Panc1 (cell line): Measurements from ENCODE around the gene SPINK7. TPM values are rescaled to one million over a fixed set of nuclear protein-coding genes. Genes with fewer than 3 reads are reported as not detected.

Experiments used
- ATAC-seq: fragments of 200-7000 bp; cut with Tn5 transposase; 2 replicates; pipeline ENCODE4 v1.9.1; 2020; ENCODE audit warnings: mild to moderate bottlenecking, moderate library complexity
- BruUV-seq: library from RNA; stranded (reverse); fragments of 400-500 nt; replicated peaks from 2 replicates; lab custom pipeline; 2021; lab: Mats Ljungman, UMichigan
- CTCF ChIA-PET: fragments of 300-600 bp; sonication (Branson Sonifier 250); formaldehyde crosslinking; loops from one replicate; lab custom pipeline; 2022; ENCODE audit warnings: antibody characterized with exemption; lab: Charles Lee
- POLR2A ChIA-PET: fragments of 300-600 bp; sonication (Branson Sonifier 250); formaldehyde crosslinking; loops from one replicate; lab custom pipeline; 2022; ENCODE audit warnings: antibody characterized with exemption; lab: Charles Lee
- DNase-seq: peaks from one replicate; pipeline ENCODE4 v3.0.0-alpha.2; 2010; ENCODE audit warnings: low read depth, low spot score
- H3K27ac ChIP-seq: 2 replicates; pipeline ENCODE4 v1.5.1; 2011; ENCODE audit warnings: mild to moderate bottlenecking, low read length, inconsistent platforms
- H3K27me3 ChIP-seq: fragments of 200-500 bp; sonication (Bioruptor generic); 2 replicates; pipeline ENCODE4 v1.6.0; 2014; ENCODE audit warnings: low read length, inconsistent platforms; ENCODE audit not compliant: control insufficient read depth, insufficient read depth
- H3K36me3 ChIP-seq: fragments of 200-500 bp; sonication (Bioruptor generic); 2 replicates; pipeline ENCODE4 v1.5.1; 2014; ENCODE audit warnings: inconsistent platforms, mild to moderate bottlenecking, low read length, moderate library complexity; ENCODE audit not compliant: control insufficient read depth, insufficient read depth
- H3K4me1 ChIP-seq: 2 replicates; pipeline ENCODE4 v1.5.1; 2011; ENCODE audit warnings: inconsistent platforms, mild to moderate bottlenecking, low read length, moderate library complexity; ENCODE audit not compliant: control insufficient read depth, insufficient read depth
- H3K4me3 ChIP-seq, 2 experiments: 2 replicates each; pipeline ENCODE4 v1.5.1; 2011 to 2012; ENCODE audit warnings: low read depth in 2 of 2, low read length in 2 of 2, mild to moderate bottlenecking in 2 of 2, inconsistent platforms in 1 of 2, moderate library complexity in 1 of 2
- H3K9me3 ChIP-seq: fragments of 200-500 bp; sonication (Bioruptor generic); 2 replicates; pipeline ENCODE4 v1.5.1; 2014; ENCODE audit warnings: low read depth, mild to moderate bottlenecking, inconsistent platforms, low read length, moderate library complexity; ENCODE audit not compliant: control insufficient read depth, insufficient read depth
- POLR2AphosphoS5 ChIP-seq: IDR thresholded peaks from 2 replicates; pipeline ENCODE4 v1.6.1; 2012; ENCODE audit warnings: mild to moderate bottlenecking, low read depth, low read length, moderate library complexity
- SIN3A ChIP-seq: IDR thresholded peaks from 2 replicates; pipeline ENCODE4 v1.6.1; 2012; ENCODE audit warnings: low read depth, mild to moderate bottlenecking, low read length, moderate library complexity, borderline replicate concordance; ENCODE audit not compliant: insufficient read depth
- TCF7L2 ChIP-seq: IDR thresholded peaks from 2 replicates; pipeline ENCODE4 v1.6.1; 2011; ENCODE audit warnings: mild to moderate bottlenecking, low read depth, low read length, inconsistent platforms
- in situ Hi-C: cut with HindIII; loops from 2 replicates; pipeline ENCODE4 v1.10.0; 2016; ENCODE audit warnings: low sequenced_read_pairs, low pct_unique_long_range_greater_than_20kb
- intact Hi-C: fragments of 100-400 bp; cut with micrococcal nuclease; formaldehyde crosslinking; loops from one replicate; pipeline ENCODE4 v1.10.0; 2022; ENCODE audit not compliant: unreplicated experiment
- total RNA-seq: library from RNA; stranded (reverse); gene quantifications from one replicate; pipeline ENCODE4 v1.2.1, GENCODE V29; 2021; ENCODE audit not compliant: unreplicated experiment
- TF ChIP-seq, protein P1 (sequence below): fragments of 450-650 bp; IDR thresholded peaks from 2 replicates; pipeline ENCODE4 v1.5.1; 2017; ENCODE audit warnings: mild to moderate bottlenecking
- TF ChIP-seq, protein P2 (sequence below), 2 experiments: IDR thresholded peaks; 2 replicates each; pipeline ENCODE4 v1.6.1; 2011 to 2012; ENCODE audit warnings: low read depth in 2 of 2, control low read depth in 1 of 2, low read length in 1 of 2, mild to moderate bottlenecking in 1 of 2, moderate library complexity in 1 of 2; ENCODE audit not compliant: insufficient read depth in 1 of 2

Gene SPINK7
- total RNA-seq, 1 experiment from 2014 or later, result not detected

DNA sequence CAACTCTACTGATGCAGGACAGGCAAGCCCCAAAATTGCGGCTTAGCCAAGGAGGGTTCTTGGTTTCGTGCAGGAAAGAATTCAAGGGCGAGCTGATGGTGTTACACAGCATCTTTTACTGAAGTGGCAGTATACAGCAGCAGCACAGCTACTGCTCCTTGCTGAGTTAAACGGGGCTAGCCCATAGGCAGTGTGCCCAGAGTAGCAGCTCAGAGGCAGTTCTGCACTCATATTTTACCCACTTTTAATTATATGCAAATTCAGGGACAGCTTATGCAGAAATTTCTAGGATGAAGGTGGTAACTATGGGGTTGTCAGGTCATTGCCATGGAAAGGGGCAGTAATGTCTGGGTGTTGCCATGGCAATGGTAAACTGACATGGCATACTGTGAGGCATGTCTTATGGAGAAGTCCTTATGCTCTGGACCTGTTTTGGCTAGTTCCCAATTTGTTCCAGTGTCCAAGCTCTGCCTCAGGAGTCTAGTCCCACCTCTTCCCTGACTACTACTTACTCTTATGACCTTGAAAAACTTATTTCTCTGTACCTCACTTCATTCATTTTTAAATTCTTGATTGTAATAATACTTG is 21.1 kb downstream of the SPINK7 start:
- no TSS peak for BruUV-seq
- H3K36me3 ChIP-seq, result no peaks in the 10 kb centered on the region
- ATAC-seq, result no peak
- ChIA-PET POLR2A (no interaction called here), CTCF (no interaction called here)
- H3K4me3 ChIP-seq, result no peak overlapping the region
- no peak overlapping the region for H3K27ac ChIP-seq
- H3K9me3 ChIP-seq, result no peaks in the 10 kb centered on the region
- in situ Hi-C loops, result no loop called here
- DNase-seq, result no peak
- intact Hi-C loops, result no loop called here
- TF ChIP-seq TCF7L2, result no peak
- TF ChIP-seq SIN3A, result no peak
- TF ChIP-seq, protein P1, sequence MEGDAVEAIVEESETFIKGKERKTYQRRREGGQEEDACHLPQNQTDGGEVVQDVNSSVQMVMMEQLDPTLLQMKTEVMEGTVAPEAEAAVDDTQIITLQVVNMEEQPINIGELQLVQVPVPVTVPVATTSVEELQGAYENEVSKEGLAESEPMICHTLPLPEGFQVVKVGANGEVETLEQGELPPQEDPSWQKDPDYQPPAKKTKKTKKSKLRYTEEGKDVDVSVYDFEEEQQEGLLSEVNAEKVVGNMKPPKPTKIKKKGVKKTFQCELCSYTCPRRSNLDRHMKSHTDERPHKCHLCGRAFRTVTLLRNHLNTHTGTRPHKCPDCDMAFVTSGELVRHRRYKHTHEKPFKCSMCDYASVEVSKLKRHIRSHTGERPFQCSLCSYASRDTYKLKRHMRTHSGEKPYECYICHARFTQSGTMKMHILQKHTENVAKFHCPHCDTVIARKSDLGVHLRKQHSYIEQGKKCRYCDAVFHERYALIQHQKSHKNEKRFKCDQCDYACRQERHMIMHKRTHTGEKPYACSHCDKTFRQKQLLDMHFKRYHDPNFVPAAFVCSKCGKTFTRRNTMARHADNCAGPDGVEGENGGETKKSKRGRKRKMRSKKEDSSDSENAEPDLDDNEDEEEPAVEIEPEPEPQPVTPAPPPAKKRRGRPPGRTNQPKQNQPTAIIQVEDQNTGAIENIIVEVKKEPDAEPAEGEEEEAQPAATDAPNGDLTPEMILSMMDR, result no peak
- TF ChIP-seq, protein P2, sequence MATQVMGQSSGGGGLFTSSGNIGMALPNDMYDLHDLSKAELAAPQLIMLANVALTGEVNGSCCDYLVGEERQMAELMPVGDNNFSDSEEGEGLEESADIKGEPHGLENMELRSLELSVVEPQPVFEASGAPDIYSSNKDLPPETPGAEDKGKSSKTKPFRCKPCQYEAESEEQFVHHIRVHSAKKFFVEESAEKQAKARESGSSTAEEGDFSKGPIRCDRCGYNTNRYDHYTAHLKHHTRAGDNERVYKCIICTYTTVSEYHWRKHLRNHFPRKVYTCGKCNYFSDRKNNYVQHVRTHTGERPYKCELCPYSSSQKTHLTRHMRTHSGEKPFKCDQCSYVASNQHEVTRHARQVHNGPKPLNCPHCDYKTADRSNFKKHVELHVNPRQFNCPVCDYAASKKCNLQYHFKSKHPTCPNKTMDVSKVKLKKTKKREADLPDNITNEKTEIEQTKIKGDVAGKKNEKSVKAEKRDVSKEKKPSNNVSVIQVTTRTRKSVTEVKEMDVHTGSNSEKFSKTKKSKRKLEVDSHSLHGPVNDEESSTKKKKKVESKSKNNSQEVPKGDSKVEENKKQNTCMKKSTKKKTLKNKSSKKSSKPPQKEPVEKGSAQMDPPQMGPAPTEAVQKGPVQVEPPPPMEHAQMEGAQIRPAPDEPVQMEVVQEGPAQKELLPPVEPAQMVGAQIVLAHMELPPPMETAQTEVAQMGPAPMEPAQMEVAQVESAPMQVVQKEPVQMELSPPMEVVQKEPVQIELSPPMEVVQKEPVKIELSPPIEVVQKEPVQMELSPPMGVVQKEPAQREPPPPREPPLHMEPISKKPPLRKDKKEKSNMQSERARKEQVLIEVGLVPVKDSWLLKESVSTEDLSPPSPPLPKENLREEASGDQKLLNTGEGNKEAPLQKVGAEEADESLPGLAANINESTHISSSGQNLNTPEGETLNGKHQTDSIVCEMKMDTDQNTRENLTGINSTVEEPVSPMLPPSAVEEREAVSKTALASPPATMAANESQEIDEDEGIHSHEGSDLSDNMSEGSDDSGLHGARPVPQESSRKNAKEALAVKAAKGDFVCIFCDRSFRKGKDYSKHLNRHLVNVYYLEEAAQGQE (IDR thresholded peaks at IDR 0.05; ENCODE audit: insufficient read depth in 1 of 2, low read depth in 2 of 2, low read length in 1 of 2), result no peak
- no peak for TF ChIP-seq POLR2AphosphoS5
- no peaks in the 10 kb centered on the region for H3K4me1 ChIP-seq
- H3K27me3 ChIP-seq, result no peaks in the 10 kb centered on the region

DNA sequence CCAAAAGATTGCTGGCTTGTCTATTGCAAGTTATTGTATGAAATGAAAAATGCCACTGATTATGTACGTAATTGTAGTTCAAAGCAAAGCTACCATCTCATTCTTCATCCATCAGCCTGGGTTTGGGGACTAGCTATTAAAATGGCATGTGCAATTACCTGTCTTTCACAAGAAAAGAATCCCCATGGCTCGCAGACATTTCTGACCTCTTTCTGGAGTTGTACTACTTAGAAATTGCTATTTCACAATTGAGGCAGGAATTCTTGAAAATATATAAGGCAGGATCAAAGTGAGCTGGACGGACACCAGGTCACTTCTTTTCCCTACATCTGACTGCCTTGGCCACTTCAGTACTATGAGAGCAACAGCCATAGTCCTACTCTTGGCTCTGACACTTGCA is 23.0 kb downstream of the SPINK7 start, which contains the start of gene SPINK9:
TSS of gene SPINK9 (plus strand) at position 301 of the 400 bp plus-strand sequence. CDS start at position 356, 55 bp downstream.
- H3K4me3 ChIP-seq, result no peak within 1 kb of the TSS
- no peaks in the 10 kb centered on the region for H3K9me3 ChIP-seq
- H3K36me3 ChIP-seq, result no peaks in the 10 kb centered on the region
- no peak for TF ChIP-seq TCF7L2
- no peak for TF ChIP-seq POLR2AphosphoS5
- TF ChIP-seq, protein P2 (IDR thresholded peaks at IDR 0.05; ENCODE audit: insufficient read depth in 1 of 2, low read depth in 2 of 2, low read length in 1 of 2), result no peak
- TF ChIP-seq, protein P1, result no peak
- no peak for TF ChIP-seq SIN3A
- H3K27ac ChIP-seq, result no peak within 1 kb of the TSS
- H3K27me3 ChIP-seq, result no peaks in the 10 kb centered on the region
- ATAC-seq (no peak), DNase-seq (no peak)
- H3K4me1 ChIP-seq, result no peaks in the 10 kb centered on the region
- BruUV-seq, result no TSS peak
- ChIA-PET CTCF (no interaction called here), POLR2A (no interaction called here)
- intact Hi-C loops (no loop called here), in situ Hi-C loops (no loop called here)
